Suppressor macrophage treated with lipopolysaccharide for 1 hour (primary cell): Measurements from ENCODE around the gene EME2.
"Not testable (repeated sequence)": the region's sequence is repeated elsewhere in the genome, so short reads cannot be mapped to it uniquely, and the experiment has no call there.

Experiments
- DNase-seq, 3 donors: peaks; one replicate each; pipeline ENCODE4 v3.0.0-alpha.2; 2020 to 2022

EME2 gene

DNA sequence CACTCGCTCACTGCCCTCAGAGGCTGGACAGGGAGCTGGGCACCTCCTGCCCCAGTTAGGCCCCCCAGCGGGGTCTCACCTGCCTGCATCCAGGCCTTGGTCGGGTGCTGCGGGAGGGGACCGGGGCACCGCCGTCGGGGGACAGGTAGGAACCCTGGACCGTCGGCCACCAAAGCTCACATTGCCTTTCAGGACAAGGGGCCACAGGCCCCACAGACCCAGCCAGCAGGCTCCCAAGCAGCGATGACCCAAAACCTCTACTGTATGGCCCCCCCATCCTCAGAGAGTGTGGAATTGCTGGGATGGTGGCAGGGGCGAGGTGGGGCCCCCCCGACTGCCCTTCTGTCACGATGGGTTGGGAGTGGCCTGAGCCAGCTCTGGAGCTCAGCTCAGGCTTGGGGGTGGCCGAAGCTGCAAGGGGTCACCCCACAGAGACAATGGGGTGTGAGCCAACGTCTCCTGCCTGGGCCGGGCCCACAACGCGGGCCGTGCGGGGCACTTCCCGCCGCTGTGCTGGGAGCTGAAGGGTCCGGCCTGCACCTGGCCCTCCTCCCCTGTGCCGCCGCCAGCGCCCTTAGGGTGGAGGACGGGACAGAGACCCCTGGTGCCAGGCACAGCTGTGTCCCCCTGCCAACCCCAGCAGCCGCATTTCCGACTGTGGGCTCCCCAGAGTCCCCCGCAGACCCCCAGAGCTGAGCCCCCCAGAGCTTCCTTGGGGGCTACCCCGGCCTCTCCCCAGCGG is 20.4 kb downstream of the EME2 start:
- no peak for DNase-seq

DNA sequence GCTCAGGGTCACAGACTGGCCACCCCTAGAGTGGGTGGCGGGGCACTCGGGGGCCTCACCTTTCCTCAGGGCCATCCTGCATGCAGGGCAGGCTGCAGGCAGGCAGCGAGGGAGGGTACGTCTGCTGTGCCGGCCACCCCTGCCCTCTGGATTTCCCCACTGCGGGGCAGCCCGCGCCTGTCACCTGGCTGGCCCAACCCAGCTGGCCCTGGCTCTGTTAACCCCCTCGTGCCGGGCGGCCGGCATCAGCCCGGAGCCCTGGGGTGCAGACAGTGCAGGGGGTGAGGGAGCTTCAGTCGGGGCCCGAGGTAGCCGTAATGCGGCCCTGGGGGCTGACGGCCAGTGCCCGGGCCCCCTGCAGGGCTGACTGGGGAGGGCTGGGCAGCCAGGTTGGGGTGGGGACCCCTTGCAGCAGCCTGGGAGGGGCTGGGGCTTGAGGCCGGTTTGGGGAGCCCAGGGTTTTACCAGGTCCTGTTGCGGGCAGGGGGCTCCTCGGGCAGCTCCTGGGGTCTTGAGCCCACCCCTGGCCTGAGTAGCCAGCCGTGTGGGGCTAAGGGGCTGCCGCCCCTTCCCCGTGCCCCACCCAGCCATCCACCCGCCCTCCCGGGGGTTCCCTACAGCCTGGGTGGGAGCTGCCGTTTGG is 21.1 kb downstream of the EME2 start, which contains the start of gene IGFALS:
Gene IGFALS (minus strand): TSS at position 128 of the 643 bp plus-strand sequence. CDS start 53 bp downstream, at position 75.
- DNase-seq = no peak

GRCh38 chr16:1794221-1794871 is 21.7 kb downstream of the EME2 start:
- no peak for DNase-seq

GRCh38 chr16:1794908-1795666 is 22.5 kb downstream of the EME2 start:
- DNase-seq = no peak

DNA sequence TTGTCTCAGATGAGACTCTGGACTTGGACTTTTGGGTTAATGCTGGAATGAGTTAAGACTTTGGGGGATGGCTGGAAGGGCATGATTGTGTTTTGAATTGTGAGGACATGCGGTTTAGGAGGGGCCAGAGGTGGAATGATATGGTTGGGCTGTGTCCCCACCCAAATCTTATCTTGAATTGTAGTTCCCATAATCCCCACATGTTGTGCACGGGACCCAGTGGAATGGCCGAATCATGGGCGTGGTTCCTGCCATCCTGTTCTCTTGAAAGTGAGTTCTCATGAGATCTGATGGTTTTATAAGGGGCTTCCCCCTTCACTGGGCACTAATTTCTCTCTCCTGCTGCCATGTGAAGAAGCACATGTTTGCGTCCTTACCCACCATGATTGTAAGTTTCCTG is 26.7 kb downstream of the EME2 start:
- not testable (repeated sequence) for DNase-seq

DNA sequence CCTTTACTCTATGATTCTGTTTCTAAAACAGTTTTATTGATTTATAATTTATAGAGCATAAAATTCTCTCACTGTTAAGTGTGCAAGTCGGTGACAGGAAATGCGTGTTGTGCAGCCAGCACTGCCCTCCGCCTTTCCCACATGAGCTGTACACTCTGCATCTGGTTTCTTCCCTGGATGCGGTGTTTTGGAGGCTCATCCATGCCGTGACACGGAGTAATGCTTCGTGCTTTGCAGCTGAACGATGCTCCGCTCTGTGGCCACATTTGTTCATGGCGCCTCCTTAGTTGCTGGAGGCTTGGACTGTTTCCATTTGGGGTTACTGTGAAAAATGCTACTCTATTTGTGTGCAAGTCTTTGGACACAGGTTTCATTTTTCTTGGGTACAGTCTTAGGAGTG is 28.1 kb downstream of the EME2 start:
- no peak for DNase-seq

DNA sequence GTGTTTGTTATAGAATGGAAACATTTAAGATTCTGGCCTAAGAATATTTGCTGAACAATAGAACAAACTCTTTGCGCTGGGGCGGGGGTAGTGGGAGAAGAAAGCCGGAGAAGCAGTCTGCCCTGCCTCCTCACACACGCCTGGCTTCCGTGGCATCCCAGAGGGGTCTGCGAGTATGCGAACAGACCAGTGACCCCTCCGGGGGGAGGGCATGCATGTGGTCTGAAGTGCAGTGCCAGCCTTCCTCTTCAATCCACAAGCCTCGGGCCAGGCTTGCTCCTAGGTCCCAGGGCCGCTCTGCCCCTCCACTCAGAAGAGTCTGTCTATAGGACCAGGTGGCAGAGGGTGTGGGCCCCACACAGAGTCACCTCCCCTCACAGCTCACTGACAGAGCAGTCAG is 35.0 kb downstream of the EME2 start:
- DNase-seq = no peak

- no peak for DNase-seq
These were observed 36.1 kb downstream of the EME2 start for GRCh38 chr16:1808691-1809090.

DNA sequence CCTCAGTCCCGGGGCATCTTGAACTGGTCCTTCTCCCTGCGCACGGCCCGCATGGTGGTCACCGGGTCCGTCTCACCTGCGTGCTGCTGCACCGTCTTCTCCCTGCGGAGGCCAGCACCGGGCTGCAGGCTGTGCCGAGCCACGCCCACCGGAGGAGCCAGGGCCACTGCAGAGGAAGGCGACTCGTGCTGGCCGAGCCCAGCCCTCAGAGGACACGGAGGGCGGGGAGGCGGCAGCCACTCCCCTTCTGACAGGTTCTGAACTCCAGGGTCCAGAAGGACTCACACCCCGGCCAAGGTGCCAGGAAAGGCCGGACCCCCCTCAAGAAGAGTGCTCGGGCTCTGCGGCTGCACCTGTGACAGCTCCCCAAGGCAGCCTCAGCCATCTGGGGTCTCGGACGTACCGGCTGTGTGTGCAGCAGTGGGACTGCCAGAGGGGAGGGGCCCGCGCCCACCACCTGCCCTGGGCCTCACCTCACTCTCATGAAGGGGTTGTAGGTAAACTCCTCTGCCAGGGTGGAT is 36.7 kb downstream of the EME2 start:
- DNase-seq = no peak

DNA sequence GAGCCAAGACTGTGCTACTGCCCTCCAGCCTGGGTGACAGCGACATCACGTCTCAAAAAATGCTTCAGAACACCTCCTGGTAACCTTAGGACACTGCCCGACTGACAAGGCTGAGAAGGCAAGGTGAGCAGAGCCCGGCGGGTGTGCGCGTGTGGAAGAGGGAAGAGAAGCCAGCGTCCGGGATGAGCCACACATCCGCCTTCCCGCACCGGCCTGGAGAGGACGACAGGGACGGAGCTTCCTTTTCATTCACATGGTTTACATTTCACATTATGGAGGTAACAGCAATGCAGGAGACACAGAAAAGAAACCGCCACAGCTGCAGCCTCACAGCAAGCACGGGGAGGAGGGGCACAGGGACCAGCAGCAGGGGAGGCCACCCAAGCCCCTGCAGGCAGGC is 37.5 kb downstream of the EME2 start:
- no peak for DNase-seq

GRCh38 chr16:1810536-1810935 is 37.9 kb downstream of the EME2 start:
- no peak for DNase-seq

DNA sequence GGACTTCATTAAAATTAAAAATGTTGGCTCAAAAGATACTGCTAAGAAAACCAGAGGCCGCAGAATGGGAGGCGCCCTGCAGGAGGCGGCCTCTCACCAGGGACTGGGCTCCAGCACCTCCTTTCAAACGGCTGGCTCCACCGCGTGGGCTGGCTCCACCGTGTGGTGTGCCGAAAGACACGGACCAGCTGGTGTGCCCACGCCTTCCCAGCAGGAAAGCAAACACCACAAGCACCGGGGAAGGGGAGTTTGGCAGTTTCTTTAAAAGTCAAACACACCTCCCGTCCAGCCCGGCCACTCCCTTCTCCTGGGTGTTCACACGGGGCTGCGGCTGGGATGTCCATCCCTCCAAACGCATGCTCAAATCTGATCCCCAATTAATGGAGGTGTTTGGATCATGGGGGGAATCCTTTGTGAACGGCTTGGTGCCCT is 40.1 kb downstream of the EME2 start:
- peak; percentile 69 to 84 (median 75) for DNase-seq

GRCh38 chr16:1815461-1815860 is 42.9 kb downstream of the EME2 start:
- DNase-seq = no peak

- DNase-seq = no peak
These were observed 44.0 kb downstream of the EME2 start for GRCh38 chr16:1816396-1817275.

DNA sequence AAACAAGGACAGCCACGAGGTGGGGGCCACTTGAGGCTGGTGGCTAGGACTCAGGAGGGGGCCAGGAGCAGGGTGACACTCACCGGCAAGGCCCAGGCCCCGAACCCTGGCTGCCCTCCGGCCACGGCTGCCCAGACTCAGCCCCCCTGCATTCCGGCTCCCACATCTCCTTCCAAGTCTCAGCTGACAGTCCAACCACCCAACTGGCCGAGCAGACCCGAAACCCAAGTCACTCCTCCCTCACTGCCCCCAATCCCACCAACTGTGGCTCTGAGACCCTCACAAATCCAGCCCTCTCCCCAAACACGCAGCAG is 44.6 kb downstream of the EME2 start:
- no peak for DNase-seq

DNA sequence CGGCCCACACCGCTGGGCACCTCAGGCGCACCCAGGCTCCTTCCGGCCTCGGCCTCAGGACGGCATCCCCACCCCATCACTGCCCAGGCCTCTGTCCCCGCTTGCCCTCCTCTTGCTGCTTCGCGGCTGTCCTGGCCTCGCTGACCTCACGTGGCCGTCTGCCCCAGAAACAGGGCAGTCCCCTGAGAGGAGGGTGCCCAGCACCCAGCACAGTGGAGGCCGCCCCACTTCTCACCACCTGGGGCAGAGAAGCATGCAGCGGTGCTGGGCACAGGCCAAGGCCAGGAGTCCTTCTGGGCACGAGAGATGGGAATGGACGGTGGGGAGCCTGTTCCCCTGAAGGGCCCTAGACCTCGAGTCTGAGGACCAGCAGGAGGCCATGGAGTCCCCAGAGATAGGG is 45.1 kb downstream of the EME2 start:
- DNase-seq = no peak

DNA sequence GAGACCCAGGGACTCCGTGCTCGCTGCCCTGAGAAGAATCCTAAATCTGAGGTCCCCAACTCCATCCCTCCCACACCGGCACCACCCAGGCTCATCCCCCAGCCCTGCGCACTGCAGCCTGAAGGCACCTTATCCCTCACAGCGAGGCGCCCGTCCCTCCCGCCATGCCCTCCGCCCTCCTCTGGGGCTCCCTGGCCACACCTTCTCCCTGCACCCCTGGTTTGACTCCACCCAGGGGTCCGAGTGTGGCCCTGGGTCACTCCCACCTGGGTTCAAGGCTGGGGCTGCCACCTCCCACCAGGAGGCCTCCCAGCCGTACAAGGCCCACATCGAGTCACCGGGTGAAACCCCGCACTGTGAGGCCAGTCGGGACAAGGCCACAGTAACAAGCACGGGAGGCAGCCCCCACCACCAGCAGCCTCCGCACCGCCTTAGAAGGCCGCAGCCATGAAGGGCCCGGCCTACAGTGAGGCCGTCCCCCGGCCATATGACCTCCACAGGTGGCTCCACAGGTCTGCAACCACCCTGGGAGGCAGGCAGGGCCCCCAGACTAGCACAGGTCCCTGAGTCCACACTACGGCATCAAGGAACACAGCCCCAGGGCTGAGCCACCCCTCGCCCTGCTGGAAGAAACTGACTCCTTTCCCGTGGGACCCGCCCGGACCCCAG is 45.7 kb downstream of the EME2 start:
- no peak for DNase-seq

DNA sequence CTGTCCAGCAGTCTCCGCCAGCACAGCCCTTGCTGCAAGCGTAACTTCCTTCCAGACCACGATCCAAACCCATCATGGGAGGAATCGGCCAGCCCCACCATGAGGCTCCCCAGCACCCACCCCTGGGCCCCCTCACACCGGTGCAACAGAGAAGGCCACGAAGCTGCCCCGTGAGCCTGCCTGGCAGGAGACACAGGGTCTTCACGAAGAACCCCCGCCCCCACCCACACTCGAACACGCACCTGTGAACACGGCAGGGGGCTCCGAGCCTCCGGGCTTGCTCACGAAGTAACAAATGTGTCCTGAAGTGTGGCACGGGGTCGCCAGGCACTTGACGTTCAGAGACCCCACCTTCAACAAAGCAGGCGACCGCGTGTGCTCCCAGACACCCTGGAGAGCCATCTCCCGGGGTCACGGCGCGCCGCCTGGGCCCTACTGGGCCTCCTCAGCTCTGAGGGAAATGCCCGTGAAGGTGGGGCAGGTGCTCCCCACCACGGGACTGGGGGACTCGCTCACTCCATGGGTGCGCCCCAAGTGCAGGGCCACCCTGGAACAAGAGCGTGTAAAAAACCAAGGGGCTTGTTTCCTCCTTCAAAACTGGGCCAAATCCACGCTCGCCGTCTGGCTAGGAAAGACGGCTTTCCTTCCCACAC is 46.4 kb downstream of the EME2 start:
- DNase-seq = no peak

- DNase-seq = no peak
These were observed 47.0 kb downstream of the EME2 start for GRCh38 chr16:1819611-1820010.

DNA sequence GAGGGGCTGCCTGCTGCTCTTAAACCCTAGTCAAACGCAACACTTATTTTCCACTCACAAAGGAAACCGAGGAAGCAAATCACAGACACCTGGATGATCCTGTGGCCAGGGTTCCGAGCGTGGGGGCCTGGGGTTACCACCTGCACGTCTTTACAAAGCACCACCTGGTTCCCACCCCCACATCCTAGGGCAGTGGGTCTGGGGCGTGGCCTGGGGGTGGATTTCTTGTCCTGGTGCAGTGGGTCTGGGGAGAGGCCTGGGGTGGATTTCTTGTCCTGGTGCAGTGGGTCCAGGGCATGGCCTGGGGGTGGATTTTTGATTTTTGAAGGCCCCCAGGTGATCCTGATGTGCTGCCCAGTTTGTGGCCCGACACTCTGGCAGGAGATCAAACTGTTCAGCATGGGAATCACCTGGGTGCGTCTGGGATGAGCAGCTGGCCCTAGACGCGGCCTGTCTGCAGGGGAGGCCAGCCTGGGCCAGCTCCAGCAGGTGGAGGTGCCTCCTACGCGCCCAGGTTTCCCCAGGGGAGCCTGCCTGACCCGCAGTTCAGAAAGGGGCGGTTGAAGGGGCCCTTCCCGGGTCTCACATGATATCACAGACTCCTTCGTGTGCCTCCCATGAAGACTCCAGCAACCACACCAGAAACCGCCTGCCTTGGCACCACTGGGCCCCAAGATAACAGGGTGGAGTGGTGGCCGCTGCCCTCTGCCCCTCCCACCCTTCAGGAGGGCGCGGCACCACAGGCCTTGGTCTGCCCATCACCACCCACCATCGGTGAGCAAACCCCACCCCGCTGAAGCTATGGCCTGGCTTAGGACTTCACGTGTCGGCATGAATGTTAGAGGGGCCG is 47.7 kb downstream of the EME2 start:
- DNase-seq = no peak
